ENCODE measurements around the gene GOLGA8M. TPM values are rescaled to one million over a fixed set of nuclear protein-coding genes. Genes with fewer than 3 reads are reported as not detected.
"Not testable (repeated sequence)": the region's sequence is repeated elsewhere in the genome, so short reads cannot be mapped to it uniquely, and the experiment has no call there.

Gene GOLGA8M
- total RNA-seq (2012; rRNA removed) (under 0.01 TPM in 1 of 2 replicates, not detected in the other), polyA plus RNA-seq (2012; rRNA removed) (0.24 TPM in 1 of 2 replicates, not detected in the other), Bru-seq, nascent RNA (percentile 36 among the genes with signal in this experiment), BruChase-seq, experiment 1, labeled RNA remaining after a 6-hour chase (percentile 55 among the genes with signal in this experiment), BruChase-seq, experiment 2, labeled RNA remaining after a 2-hour chase (percentile 51 among the genes with signal in this experiment)
- polyA plus RNA-seq (2012; cell fraction: cytosol; rRNA removed) = not detected in 2 replicates
- polyA plus RNA-seq (2012; cell fraction: nucleus; rRNA removed; ENCODE audit: low replicate concordance) = 0.36 and 1.9 TPM in 2 replicates
- long read RNA-seq = 0 reads

- H2BK5ac ChIP-seq (ENCODE audit: low read depth, low read length, poor library complexity, severe bottlenecking); H2BK20ac ChIP-seq (ENCODE audit: low read depth, low read length); H3K27ac ChIP-seq (ENCODE audit: insufficient read depth, low read length); H4K20me1 ChIP-seq (ENCODE audit: insufficient read depth, low read length); H3K36me3 ChIP-seq (ENCODE audit: control insufficient read depth, insufficient read depth, low read length); CTCF ChIA-PET; H2BK120ac ChIP-seq (ENCODE audit: low read depth, low read length); H3K56ac ChIP-seq (ENCODE audit: extremely low read depth, insufficient read depth, low read length); H3K4me2 ChIP-seq (ENCODE audit: low read depth, low read length); H3K14ac ChIP-seq (replicated peaks; ENCODE audit: low read depth, low read length); BruUV-seq (replicated peaks); H2AK9ac ChIP-seq (replicated peaks; ENCODE audit: low read depth, low read length, poor library complexity); H2AK5ac ChIP-seq (ENCODE audit: low read depth, low read length); H3K23ac ChIP-seq (ENCODE audit: low read depth, low read length); ATAC-seq (ENCODE audit: low read depth); H2AFZ ChIP-seq (replicated peaks; ENCODE audit: low read length, poor library complexity); H4K5ac ChIP-seq (ENCODE audit: low read depth, low read length); DNase-seq; H4K8ac ChIP-seq (ENCODE audit: low read depth in 2 of 2, low read length in 2 of 2); POLR2A ChIA-PET (ENCODE audit: unreplicated experiment); intact Hi-C loops (cut with micrococcal nuclease); H3K9me3 ChIP-seq (ENCODE audit: control insufficient read depth, insufficient read depth, low read length); H3K9ac ChIP-seq (ENCODE audit: low read depth, low read length); in situ Hi-C loops (cut with MboI; ENCODE audit: low sequenced_read_pairs); H3K4me1 ChIP-seq (ENCODE audit: control insufficient read depth, insufficient read depth, low read length); H2BK15ac ChIP-seq (ENCODE audit: low read depth, low read length); H3K4ac ChIP-seq (ENCODE audit: low read depth, low read length); H3K4me3 ChIP-seq (ENCODE audit: insufficient read depth, low read depth, low read length); H4K91ac ChIP-seq (ENCODE audit: insufficient read depth, low read depth, low read length); H3K27me3 ChIP-seq (ENCODE audit: control insufficient read depth, insufficient read depth, low read length); H3K9me1 ChIP-seq (ENCODE audit: insufficient read depth, low read length); H3K18ac ChIP-seq (ENCODE audit: low read depth, low read length); H3K79me1 ChIP-seq (ENCODE audit: low read depth in 1 of 2, low read length in 2 of 2); dilution Hi-C loops (cut with HindIII; ENCODE audit: low sequenced_read_pairs, unreplicated experiment): not testable (repeated sequence)
- no CpG with 5 or more reads among the region's 10 CpGs for WGBS, 2 experiments (ENCODE audit: extremely low coverage in 2 of 2, insufficient read length in 1 of 2)
Observed at GRCh38 chr15:28712270-28712669, at the start of gene GOLGA8M. Gene GOLGA8M (minus strand): TSS chr15:28712421. CDS start chr15:28712323, 98 bp downstream.

GRCh38 chr15:28742890-28743289, 30.7 kb upstream of the GOLGA8M start:
- H3K4me1 ChIP-seq (ENCODE audit: control insufficient read depth, insufficient read depth, low read length); H4K5ac ChIP-seq (ENCODE audit: low read depth, low read length); H3K9me3 ChIP-seq (ENCODE audit: control insufficient read depth, insufficient read depth, low read length); H2BK15ac ChIP-seq (ENCODE audit: low read depth, low read length); H3K36me3 ChIP-seq (ENCODE audit: control insufficient read depth, insufficient read depth, low read length); H3K56ac ChIP-seq (ENCODE audit: extremely low read depth, insufficient read depth, low read length); H3K4ac ChIP-seq (ENCODE audit: low read depth, low read length); dilution Hi-C loops (cut with HindIII; ENCODE audit: low sequenced_read_pairs, unreplicated experiment); CTCF ChIA-PET; H2AFZ ChIP-seq (replicated peaks; ENCODE audit: low read length, poor library complexity); H2AK9ac ChIP-seq (replicated peaks; ENCODE audit: low read depth, low read length, poor library complexity); H2BK5ac ChIP-seq (ENCODE audit: low read depth, low read length, poor library complexity, severe bottlenecking); in situ Hi-C loops (cut with MboI; ENCODE audit: low sequenced_read_pairs); DNase-seq; intact Hi-C loops (cut with micrococcal nuclease); H3K9me1 ChIP-seq (ENCODE audit: insufficient read depth, low read length); H3K14ac ChIP-seq (replicated peaks; ENCODE audit: low read depth, low read length); H2AK5ac ChIP-seq (ENCODE audit: low read depth, low read length); H3K4me3 ChIP-seq (ENCODE audit: insufficient read depth, low read depth, low read length); H2BK20ac ChIP-seq (ENCODE audit: low read depth, low read length); H3K18ac ChIP-seq (ENCODE audit: low read depth, low read length); POLR2A ChIA-PET (ENCODE audit: unreplicated experiment); H4K91ac ChIP-seq (ENCODE audit: insufficient read depth, low read depth, low read length); H4K8ac ChIP-seq (ENCODE audit: low read depth in 2 of 2, low read length in 2 of 2); H3K27ac ChIP-seq (ENCODE audit: insufficient read depth, low read length); H2BK120ac ChIP-seq (ENCODE audit: low read depth, low read length); H3K23ac ChIP-seq (ENCODE audit: low read depth, low read length); H3K4me2 ChIP-seq (ENCODE audit: low read depth, low read length); ATAC-seq (ENCODE audit: low read depth); H4K20me1 ChIP-seq (ENCODE audit: insufficient read depth, low read length); H3K79me1 ChIP-seq (ENCODE audit: low read depth in 1 of 2, low read length in 2 of 2); BruUV-seq (replicated peaks); H3K27me3 ChIP-seq (ENCODE audit: control insufficient read depth, insufficient read depth, low read length); H3K9ac ChIP-seq (ENCODE audit: low read depth, low read length): not testable (repeated sequence)
- WGBS, 2 experiments (ENCODE audit: extremely low coverage in 2 of 2, insufficient read length in 1 of 2) = no CpG with 5 or more reads among the region's 6 CpGs

Data from IMR-90 (cell line).